Body of pancreas (tissue), 4 donors: Measurements from ENCODE around the gene CFC1B. TPM values are rescaled to one million over a fixed set of nuclear protein-coding genes. Genes with fewer than 3 reads are reported as not detected.
"Not testable (repeated sequence)": the region's sequence is repeated elsewhere in the genome, so short reads cannot be mapped to it uniquely, and the experiment has no call there.

Experiments
- ATAC-seq: fragments of 150-250 bp; one replicate; pipeline ENCODE4 v1.9.1; 2016
- DNase-seq, 4 donors: peaks; one replicate each; pipeline ENCODE4 v3.0.0-alpha.2; 2019
- H3K27ac ChIP-seq, 4 donors: fragments of 200-600 bp; sonication (generic); 1 replicate in 3 of 4; 2 replicates in 1 of 4; pipeline versions ENCODE4 v1.5.1 to v1.6.1; 2016 to 2019; ENCODE audit warnings: mild to moderate bottlenecking in 1 of 4, mixed read lengths in 1 of 4, moderate library complexity in 1 of 4
- H3K27me3 ChIP-seq, 2 donors: fragments of 200-600 bp; sonication (generic); one replicate each; pipeline ENCODE4 v1.6.0; 2016; ENCODE audit warnings: mild to moderate bottlenecking in 1 of 2
- H3K36me3 ChIP-seq, 2 donors: fragments of 200-600 bp; sonication (generic); replicated peaks in 1 of 2; 2 replicates each; pipeline ENCODE4 v1.5.1; 2016; ENCODE audit warnings: low read depth in 2 of 2; ENCODE audit not compliant: insufficient read depth in 1 of 2
- H3K4me1 ChIP-seq: fragments of 200-600 bp; sonication (generic); one replicate; pipeline ENCODE4 v1.6.0; 2016
- H3K4me3 ChIP-seq, 2 donors: fragments of 200-600 bp; sonication (generic); 1 replicate in 1 of 2; 2 replicates in 1 of 2; pipeline ENCODE4 v1.5.1; 2016 to 2019
- H3K9me3 ChIP-seq, 3 donors: fragments of 200-600 bp; sonication (generic); 1 replicate in 2 of 3; 2 replicates in 1 of 3; pipeline ENCODE4 v1.5.1; 2016
- WGBS, 2 donors: methylation state at CpG; one replicate each; pipeline ENCODE4 v1.1.5; 2017; 5-methylcytosine and 5-hydroxymethylcytosine counted together
- intact Hi-C: fragments of 100-400 bp; cut with DNase I; formaldehyde crosslinking; loops from one replicate; pipeline ENCODE4 v1.15.1; 2023
- total RNA-seq, 2 donors: library from RNA; depleted of rRNA; stranded (reverse); fragments of >200 nt; gene quantifications; one replicate each; pipeline ENCODE4 v1.1.0, GENCODE V29; 2016

Gene CFC1B
- total RNA-seq, 2 donors from 2014 or later, result not detected

GRCh38 chr2:130531672-130532071, 10.7 kb downstream of the CFC1B start:
- H3K4me3 ChIP-seq, intact Hi-C loops, H3K36me3 ChIP-seq, DNase-seq, ATAC-seq, H3K9me3 ChIP-seq, H3K27ac ChIP-seq, H3K4me1 ChIP-seq, H3K27me3 ChIP-seq: not testable (repeated sequence)
- WGBS, 2 donors, result no CpG with 5 or more reads among the region's 9 CpGs

GRCh38 chr2:130536654-130537053, 15.6 kb downstream of the CFC1B start:
- H3K27me3 ChIP-seq, H3K9me3 ChIP-seq, H3K4me1 ChIP-seq, ATAC-seq, H3K4me3 ChIP-seq, H3K27ac ChIP-seq, DNase-seq, intact Hi-C loops, H3K36me3 ChIP-seq: not testable (repeated sequence)
- no CpG with 5 or more reads among the region's 7 CpGs for WGBS, 2 donors

- H3K27me3 ChIP-seq, H3K4me1 ChIP-seq, H3K4me3 ChIP-seq, intact Hi-C loops, H3K36me3 ChIP-seq, DNase-seq, H3K9me3 ChIP-seq, H3K27ac ChIP-seq, ATAC-seq: not testable (repeated sequence)
- no CpG with 5 or more reads among the region's 9 CpGs for WGBS, 2 donors
Observed at GRCh38 chr2:130538271-130538670, 17.2 kb downstream of the CFC1B start.

- H3K36me3 ChIP-seq, DNase-seq, ATAC-seq, H3K27me3 ChIP-seq, intact Hi-C loops, H3K27ac ChIP-seq, H3K9me3 ChIP-seq, H3K4me1 ChIP-seq, H3K4me3 ChIP-seq: not testable (repeated sequence)
- WGBS, 2 donors, result no CpG with 5 or more reads among the region's 4 CpGs
Observed at GRCh38 chr2:130542789-130543188, 21.8 kb downstream of the CFC1B start.

- H3K27me3 ChIP-seq, intact Hi-C loops, H3K4me1 ChIP-seq, DNase-seq, H3K27ac ChIP-seq, ATAC-seq, H3K4me3 ChIP-seq, H3K36me3 ChIP-seq, H3K9me3 ChIP-seq: not testable (repeated sequence)
- WGBS, 2 donors, result no CpG with 5 or more reads among the region's 12 CpGs
Observed at GRCh38 chr2:130543785-130544528, 22.9 kb downstream of the CFC1B start.

- H3K27me3 ChIP-seq, H3K27ac ChIP-seq, ATAC-seq, H3K9me3 ChIP-seq, intact Hi-C loops, H3K4me1 ChIP-seq, H3K36me3 ChIP-seq, H3K4me3 ChIP-seq, DNase-seq: not testable (repeated sequence)
- no CpG with 5 or more reads among the region's 5 CpGs for WGBS, 2 donors
Observed at GRCh38 chr2:130544978-130545377, 24.0 kb downstream of the CFC1B start.

- ATAC-seq, H3K27ac ChIP-seq, H3K36me3 ChIP-seq, H3K27me3 ChIP-seq, intact Hi-C loops, H3K9me3 ChIP-seq, DNase-seq, H3K4me3 ChIP-seq, H3K4me1 ChIP-seq: not testable (repeated sequence)
- no CpG with 5 or more reads among the region's 3 CpGs for WGBS, 2 donors
Observed at GRCh38 chr2:130548418-130548817, 27.4 kb downstream of the CFC1B start.

GRCh38 chr2:130549475-130549874, 28.5 kb downstream of the CFC1B start:
- DNase-seq, H3K27ac ChIP-seq, H3K27me3 ChIP-seq, H3K4me1 ChIP-seq, intact Hi-C loops, ATAC-seq, H3K9me3 ChIP-seq, H3K4me3 ChIP-seq, H3K36me3 ChIP-seq: not testable (repeated sequence)
- WGBS, 2 donors, result no CpG with 5 or more reads among the region's 27 CpGs

- WGBS, 2 donors, result no CpG with 5 or more reads among the region's 4 CpGs
- H3K4me3 ChIP-seq, H3K4me1 ChIP-seq, intact Hi-C loops, DNase-seq, H3K27me3 ChIP-seq, ATAC-seq, H3K27ac ChIP-seq, H3K9me3 ChIP-seq, H3K36me3 ChIP-seq: not testable (repeated sequence)
Observed at GRCh38 chr2:130554178-130554577, 33.2 kb downstream of the CFC1B start.

GRCh38 chr2:130556441-130556840, 35.4 kb downstream of the CFC1B start:
- DNase-seq, H3K27ac ChIP-seq, H3K36me3 ChIP-seq, H3K27me3 ChIP-seq, H3K4me3 ChIP-seq, H3K9me3 ChIP-seq, H3K4me1 ChIP-seq, intact Hi-C loops, ATAC-seq: not testable (repeated sequence)
- WGBS, 2 donors, result no CpG with 5 or more reads among the region's 8 CpGs

GRCh38 chr2:130566165-130566564, 45.1 kb downstream of the CFC1B start:
- no CpG with 5 or more reads among the region's 4 CpGs for WGBS, 2 donors
- H3K27ac ChIP-seq, H3K27me3 ChIP-seq, intact Hi-C loops, H3K4me3 ChIP-seq, H3K36me3 ChIP-seq, ATAC-seq, DNase-seq, H3K9me3 ChIP-seq, H3K4me1 ChIP-seq: not testable (repeated sequence)

GRCh38 chr2:130571929-130572328, 50.9 kb downstream of the CFC1B start:
- not testable (repeated sequence) for H3K27ac ChIP-seq, DNase-seq
- WGBS, 2 donors, result no CpG with 5 or more reads among the region's 3 CpGs

More at GRCh38 chr2:130571929-130572328, 50.9 kb downstream of the CFC1B start:
- H3K36me3 ChIP-seq, H3K27me3 ChIP-seq, H3K4me1 ChIP-seq, H3K4me3 ChIP-seq, H3K9me3 ChIP-seq, intact Hi-C loops, ATAC-seq: not testable (repeated sequence)
